Breast epithelium (tissue), 4 donors: ENCODE measurements around the gene ACTN4. TPM values are rescaled to one million over a fixed set of nuclear protein-coding genes. Genes with fewer than 3 reads are reported as not detected.
A peak's percentile ranks its signal among the peaks of the same experiment; 100 is the strongest.

Experiments used
- DNase-seq, 2 donors: peaks; one replicate each; pipeline ENCODE4 v3.0.0-alpha.2; 2019; ENCODE audit warnings: low spot score in 2 of 2
- H3K27ac ChIP-seq, 2 donors: fragments of 200-600 bp; sonication (generic) in 1 of 2; one replicate each; pipeline ENCODE4 v1.5.1; 2016 to 2019; ENCODE audit warnings: mild to moderate bottlenecking in 1 of 2
- H3K27me3 ChIP-seq, 2 donors: fragments of 200-600 bp; sonication (generic) in 1 of 2; one replicate each; pipeline versions ENCODE4 v1.5.1 to v1.6.0; 2017 to 2019; ENCODE audit warnings: control low read depth in 1 of 2, mild to moderate bottlenecking in 1 of 2
- H3K36me3 ChIP-seq: fragments of 200-600 bp; one replicate; pipeline ENCODE4 v1.5.1; 2019
- H3K4me1 ChIP-seq, 2 donors: fragments of 200-600 bp; sonication (generic); one replicate each; pipeline ENCODE4 v1.5.1; 2016 to 2019; ENCODE audit warnings: control low read depth in 1 of 2
- H3K4me3 ChIP-seq, 3 donors: fragments of 200-600 bp; sonication (generic); 1 replicate in 2 of 3; 2 replicates in 1 of 3; pipeline ENCODE4 v1.5.1; 2016 to 2019; ENCODE audit warnings: mild to moderate bottlenecking in 3 of 3, moderate library complexity in 2 of 3
- H3K9me3 ChIP-seq, 2 donors: fragments of 200-600 bp; sonication (generic) in 1 of 2; one replicate each; pipeline ENCODE4 v1.5.1; 2016 to 2019; ENCODE audit warnings: control low read depth in 1 of 2
- CTCF ChIP-seq, 3 donors: fragments of 450-650 bp; IDR thresholded peaks; one replicate each; pipeline ENCODE4 v1.5.1; 2016 to 2017; ENCODE audit warnings: antibody characterized with exemption in 3 of 3, mild to moderate bottlenecking in 3 of 3, moderate library complexity in 3 of 3
- POLR2A ChIP-seq: fragments of 450-650 bp; IDR thresholded peaks from one replicate; pipeline ENCODE4 v1.6.1; 2016; ENCODE audit warnings: antibody characterized with exemption, mild to moderate bottlenecking, moderate library complexity
- POLR2AphosphoS5 ChIP-seq, 3 donors: sonication (generic); formaldehyde crosslinking; IDR thresholded peaks; one replicate each; pipeline ENCODE4 v1.6.1; 2017; ENCODE audit warnings: antibody characterized with exemption in 3 of 3
- intact Hi-C: fragments of 100-400 bp; cut with DNase I; formaldehyde crosslinking; loops from one replicate; pipeline ENCODE4 v1.15.1; 2023; ENCODE audit warnings: low total_unique reads
- total RNA-seq, 3 donors: library from RNA; depleted of rRNA; stranded (reverse); fragments of >200 nt; gene quantifications; one replicate each; pipeline ENCODE4 v1.1.0, GENCODE V29; 2016

The ACTN4 gene
- total RNA-seq, 3 donors from 2014 or later = 182 to 296 (median 269) TPM

- Histone ChIP-seq H3K9me3 (no peaks in the 10 kb centered on the region), H3K27me3 (no peaks in the 10 kb centered on the region), H3K27ac (peak overlapping the region; percentile 98 to 99), H3K36me3 (no peaks in the 10 kb centered on the region), H3K4me3 (peak overlapping the region in 1 of 3 donors; percentile 47), H3K4me1 (peaks cover 37 to 75% of the 10 kb centered on the region in 2 donors)
- TF ChIP-seq POLR2A (no peak), POLR2AphosphoS5 (IDR thresholded peaks at IDR 0.05) (peak; percentile 24 to 63 (median 51)), CTCF (IDR thresholded peaks at IDR 0.05) (no peak)
- intact Hi-C loops = no loop called here
- peak; percentile 70 to 76 for DNase-seq
These were observed 18.7 kb downstream of the ACTN4 start for GRCh38 chr19:38665950-38666662.

GRCh38 chr19:38666663-38667511 lies 19.4 kb downstream of the ACTN4 start:
- Histone ChIP-seq H3K4me1 (peaks cover 37 to 70% of the 10 kb centered on the region in 2 donors), H3K36me3 (no peaks in the 10 kb centered on the region), H3K4me3 (peak overlapping the region in 1 of 3 donors; percentile 47), H3K27me3 (no peaks in the 10 kb centered on the region), H3K9me3 (no peaks in the 10 kb centered on the region), H3K27ac (peak overlapping the region; percentile 98 to 99)
- intact Hi-C loops = no loop called here
- peak; percentile 65 to 79 for DNase-seq
- TF ChIP-seq CTCF (IDR thresholded peaks at IDR 0.05) (no peak), POLR2AphosphoS5 (IDR thresholded peaks at IDR 0.05) (peak; percentile 51 to 72 (median 51)), POLR2A (no peak)

- no peaks in the 10 kb centered on the region for H3K9me3 ChIP-seq
- H3K4me1 ChIP-seq = peaks cover 37 to 62% of the 10 kb centered on the region in 2 donors
- H3K4me3 ChIP-seq = no peak overlapping the region
- H3K27ac ChIP-seq = peak overlapping the region; percentile 98 to 99
- H3K27me3 ChIP-seq = no peaks in the 10 kb centered on the region
- DNase-seq = no peak
- intact Hi-C loops = no loop called here
- H3K36me3 ChIP-seq = no peaks in the 10 kb centered on the region
- TF ChIP-seq CTCF (IDR thresholded peaks at IDR 0.05) = no peak
- TF ChIP-seq POLR2A = no peak
- peak in 1 of 3 donors; percentile 14 for TF ChIP-seq POLR2AphosphoS5 (IDR thresholded peaks at IDR 0.05)
These were observed 20.3 kb downstream of the ACTN4 start for GRCh38 chr19:38667661-38668171.

GRCh38 chr19:38669552-38669951 lies 22.1 kb downstream of the ACTN4 start:
- peaks cover 27 to 45% of the 10 kb centered on the region in 2 donors for H3K4me1 ChIP-seq
- H3K27ac ChIP-seq = peak overlapping the region; percentile 98 to 99
- no peak overlapping the region for H3K4me3 ChIP-seq
- DNase-seq = no peak
- TF ChIP-seq POLR2A = no peak
- H3K36me3 ChIP-seq = no peaks in the 10 kb centered on the region
- H3K27me3 ChIP-seq = no peaks in the 10 kb centered on the region
- no peaks in the 10 kb centered on the region for H3K9me3 ChIP-seq
- intact Hi-C loops = no loop called here

- Histone ChIP-seq H3K36me3 (no peaks in the 10 kb centered on the region), H3K9me3 (no peaks in the 10 kb centered on the region), H3K27me3 (no peaks in the 10 kb centered on the region), H3K27ac (peak overlapping the region; percentile 60 to 99), H3K4me1 (peaks cover 19 to 37% of the 10 kb centered on the region in 2 donors), H3K4me3 (no peak overlapping the region)
- no peak for TF ChIP-seq POLR2AphosphoS5 (IDR thresholded peaks at IDR 0.05)
- no peak for TF ChIP-seq CTCF (IDR thresholded peaks at IDR 0.05)
- TF ChIP-seq POLR2A = no peak
- no peak for DNase-seq
- intact Hi-C loops = no loop called here
These were observed 23.5 kb downstream of the ACTN4 start for GRCh38 chr19:38670921-38671398.
